GM21576 (cell line): Measurements from ENCODE around the gene RHOT2.

Experiments
- ATAC-seq: cut with Tn5 transposase; IDR thresholded peaks from one replicate; pipeline ENCODE4 v1.9.1; 2021; ENCODE audit warnings: mild to moderate bottlenecking, moderate library complexity; ENCODE audit not compliant: unreplicated experiment

RHOT2 gene

DNA sequence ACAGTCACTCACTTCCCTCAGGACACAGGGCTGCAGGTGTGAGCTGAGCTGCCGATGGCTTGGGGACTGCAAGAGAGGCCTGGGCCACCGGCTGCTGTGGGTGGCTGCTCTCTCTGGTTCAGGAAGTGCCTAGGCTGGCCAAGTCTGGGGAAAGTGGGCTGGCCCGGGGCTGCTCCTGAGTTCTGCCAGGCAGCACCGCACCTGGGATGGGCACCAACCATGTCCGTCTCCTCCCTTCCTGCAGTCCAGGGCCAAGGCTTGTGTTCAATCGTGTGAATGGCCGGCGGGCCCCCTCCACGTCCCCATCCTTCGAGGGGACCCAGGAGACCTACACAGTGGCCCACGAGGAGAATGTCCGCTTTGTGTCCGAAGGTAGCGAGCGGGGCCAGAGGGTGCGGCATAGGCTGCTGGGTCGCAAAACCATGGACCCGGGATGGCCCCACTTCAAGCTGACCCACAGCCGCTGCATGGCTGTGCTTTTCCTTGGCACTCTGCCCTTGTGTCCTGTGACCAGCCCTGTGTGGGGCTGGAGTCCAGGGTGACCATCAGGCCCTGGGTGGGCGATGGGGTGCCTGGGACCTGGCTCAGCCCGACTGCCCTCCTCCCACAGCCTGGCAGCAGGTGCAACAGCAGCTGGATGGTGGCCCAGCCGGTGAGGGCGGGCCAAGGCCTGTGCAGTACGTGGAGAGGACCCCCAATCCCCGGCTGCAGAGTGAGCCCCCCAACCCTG is 20.6 kb upstream of the RHOT2 start:
- ATAC-seq, result no peak

DNA sequence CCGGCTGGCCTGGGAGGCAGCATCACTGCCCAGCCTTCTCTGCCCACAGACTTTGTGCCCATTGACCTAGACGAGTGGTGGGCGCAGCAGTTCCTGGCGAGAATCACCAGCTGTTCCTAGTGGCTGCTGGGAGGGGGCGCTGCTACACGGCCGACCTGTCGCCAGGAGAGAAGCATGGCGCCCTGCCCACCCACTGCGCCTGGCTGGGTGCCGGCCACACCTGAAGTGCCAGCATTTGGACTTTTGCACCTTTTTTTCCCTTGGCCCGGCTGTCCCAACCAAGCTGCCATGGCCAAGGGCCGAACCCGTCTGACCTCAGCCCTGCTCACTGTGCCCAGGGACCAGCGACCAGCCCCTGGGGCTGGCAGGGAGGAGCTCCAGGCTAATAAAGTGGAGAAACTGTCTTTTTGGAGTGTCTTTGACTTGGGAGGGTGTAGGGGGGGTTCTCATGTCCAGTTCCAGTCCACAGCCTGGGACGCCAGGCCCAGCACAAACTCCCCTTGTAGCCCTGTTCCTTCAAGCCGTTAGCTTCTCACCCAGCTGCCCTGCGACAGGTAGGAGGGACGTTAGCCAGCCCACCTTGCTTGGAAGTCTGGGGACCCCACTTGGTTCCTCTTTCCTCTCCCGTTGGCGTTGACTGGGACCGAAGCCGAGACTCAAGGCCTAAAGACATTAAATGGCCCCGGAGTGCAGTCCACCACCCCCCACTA is 19.7 kb upstream of the RHOT2 start:
- no peak for ATAC-seq

GRCh38 chr16:648781-649589 is 18.9 kb upstream of the RHOT2 start, which contains the start of gene WDR90:
Gene WDR90, plus strand, starts transcription at chr16:649365. Its CDS starts 52 bp downstream, at chr16:649417.
- peak; percentile 64 for ATAC-seq

- no peak for ATAC-seq
Measured at GRCh38 chr16:649631-650030, 18.3 kb upstream of the RHOT2 start.

GRCh38 chr16:651844-652243 is 16.1 kb upstream of the RHOT2 start:
- no peak for ATAC-seq

DNA sequence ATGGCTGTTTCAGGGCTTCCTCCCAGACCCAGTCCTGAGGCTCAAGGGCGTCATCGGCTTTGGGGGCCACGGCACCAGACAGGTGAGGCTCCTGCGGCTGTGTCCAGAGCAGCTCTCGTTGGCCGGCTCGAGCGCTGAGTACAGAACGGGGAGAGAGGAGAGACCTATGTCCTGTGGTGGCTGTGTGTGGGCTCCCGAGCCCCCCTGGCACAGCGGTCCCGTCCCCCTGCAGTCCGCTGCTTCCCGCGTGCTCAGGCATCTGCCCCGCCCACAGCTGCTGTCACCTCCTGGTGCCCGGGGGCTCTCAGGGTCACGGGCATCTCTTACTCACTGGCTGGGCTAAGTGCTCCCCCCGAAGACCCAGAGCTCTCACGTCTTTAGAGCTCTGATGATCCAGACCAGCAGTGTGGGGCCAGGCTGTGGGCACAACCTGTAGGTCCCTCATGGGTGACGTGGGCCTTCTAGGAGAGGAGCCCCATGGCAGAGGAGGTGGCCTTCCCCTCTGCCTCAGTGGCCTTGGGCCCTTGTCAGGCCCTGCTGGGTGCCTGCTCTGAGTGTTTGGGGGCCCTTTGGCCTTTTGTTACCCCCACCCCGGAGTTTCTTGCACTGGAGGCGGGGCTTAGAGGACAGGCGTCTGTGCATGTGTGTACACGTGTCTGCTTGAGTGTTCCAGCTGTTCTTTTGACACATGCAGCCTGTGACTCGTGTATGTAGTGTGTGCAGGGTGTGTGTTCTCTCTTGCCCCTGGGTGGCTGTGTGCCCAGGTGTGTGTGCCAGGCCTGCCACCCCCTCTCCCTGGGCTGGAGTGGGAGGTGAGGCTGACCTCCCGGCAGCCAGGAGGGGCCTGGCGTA is 15.3 kb upstream of the RHOT2 start:
- ATAC-seq, result no peak

DNA sequence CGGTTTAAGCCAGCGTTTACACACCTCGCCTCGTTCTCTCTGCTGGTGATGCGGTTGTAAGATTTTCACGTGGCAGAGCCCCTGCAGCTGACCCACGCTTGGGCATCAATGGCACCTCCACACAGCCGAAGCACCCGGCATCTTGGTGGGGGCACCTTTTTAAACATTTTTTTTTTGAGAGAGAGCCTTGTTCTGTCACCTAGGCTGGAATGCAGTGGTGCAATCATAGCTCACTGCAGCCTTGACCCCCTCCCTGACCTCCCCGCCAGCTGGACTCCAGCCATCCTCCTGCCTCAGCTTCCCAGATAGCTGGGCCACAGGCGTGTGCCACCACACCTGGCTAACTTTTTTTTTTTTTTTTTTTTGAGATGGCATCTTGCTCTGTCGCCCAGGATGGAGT is 13.9 kb upstream of the RHOT2 start:
- no peak for ATAC-seq

GRCh38 chr16:657487-657886 is 10.4 kb upstream of the RHOT2 start:
- ATAC-seq, result no peak

DNA sequence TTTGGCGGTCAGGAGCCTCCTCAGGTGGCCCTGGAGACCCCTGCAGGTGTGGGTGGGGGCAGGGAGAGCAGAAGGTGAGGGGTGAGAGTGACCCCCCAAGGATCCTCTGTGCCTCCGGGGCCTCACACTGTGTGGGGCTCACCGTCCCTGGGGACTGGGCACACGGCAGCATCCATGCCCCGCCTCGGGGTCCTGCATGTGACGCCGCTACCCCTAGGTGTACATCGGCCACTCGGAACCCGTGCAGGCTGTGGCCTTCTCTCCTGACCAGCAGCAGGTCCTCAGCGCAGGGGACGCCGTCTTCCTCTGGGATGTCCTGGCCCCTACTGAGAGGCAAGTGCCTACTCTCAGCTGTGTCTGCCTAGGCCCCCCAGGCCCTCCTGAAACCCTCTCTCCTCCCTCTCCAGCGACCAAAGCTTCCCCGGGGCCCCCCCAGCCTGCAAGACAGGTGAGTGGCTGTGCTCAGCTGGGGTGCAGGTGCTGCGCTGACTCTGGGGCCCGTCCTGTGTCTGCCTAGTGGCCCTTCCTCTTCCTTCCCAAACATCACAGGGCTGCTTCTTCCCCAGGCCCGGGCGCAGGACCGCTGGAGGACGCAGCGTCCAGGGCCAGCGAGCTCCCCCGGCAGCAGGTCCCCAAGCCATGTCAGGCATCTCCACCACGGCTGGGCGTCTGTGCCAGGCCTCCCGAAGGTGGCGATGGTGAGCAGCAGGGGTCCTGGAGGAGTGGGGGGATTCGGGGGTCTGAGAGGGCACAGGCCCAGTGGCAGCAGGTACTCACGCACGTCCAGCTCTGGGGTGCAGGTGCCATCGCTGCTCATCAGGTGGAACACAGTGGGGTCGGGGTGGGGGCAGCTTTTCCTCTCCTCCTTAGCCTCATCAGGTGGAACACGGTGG is 9.0 kb upstream of the RHOT2 start:
- no peak for ATAC-seq

DNA sequence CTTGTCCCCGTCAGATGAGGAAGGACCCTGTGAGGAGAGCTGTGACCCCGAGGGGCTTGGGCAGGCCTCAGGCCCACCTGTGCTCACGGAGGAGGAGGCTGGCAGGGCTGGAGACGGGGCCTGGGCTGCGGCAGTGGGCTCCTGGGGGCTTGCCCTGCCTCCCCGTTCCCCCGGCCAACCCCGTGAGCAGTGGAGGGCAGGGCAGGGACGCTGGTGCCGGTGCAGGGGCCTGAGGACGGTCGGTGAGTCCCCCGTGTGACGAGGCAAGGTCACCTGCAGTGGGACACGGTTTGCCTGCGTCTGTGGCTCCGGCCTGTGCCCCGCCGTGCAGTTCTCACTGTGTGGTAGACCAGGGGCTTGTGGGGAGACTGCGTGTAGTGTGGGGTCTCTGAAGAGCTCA is 8.3 kb upstream of the RHOT2 start:
- ATAC-seq, result no peak

DNA sequence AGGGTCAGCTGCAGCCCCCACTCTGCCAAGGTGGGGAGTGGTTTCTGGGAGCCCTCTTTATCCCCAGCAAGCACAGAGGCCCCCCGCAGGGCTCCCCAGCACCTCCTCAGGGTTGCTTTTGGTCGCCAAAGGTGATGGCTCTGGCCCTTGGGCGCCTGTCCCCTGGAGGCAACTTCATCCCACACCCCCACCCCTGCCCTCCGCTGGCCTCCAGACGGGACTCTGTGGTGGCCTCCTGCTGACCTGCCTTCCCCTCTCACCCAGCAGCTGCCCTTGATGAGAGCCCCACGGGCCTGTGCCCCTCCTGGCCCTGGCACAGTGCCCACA is 7.8 kb upstream of the RHOT2 start:
- no peak for ATAC-seq

DNA sequence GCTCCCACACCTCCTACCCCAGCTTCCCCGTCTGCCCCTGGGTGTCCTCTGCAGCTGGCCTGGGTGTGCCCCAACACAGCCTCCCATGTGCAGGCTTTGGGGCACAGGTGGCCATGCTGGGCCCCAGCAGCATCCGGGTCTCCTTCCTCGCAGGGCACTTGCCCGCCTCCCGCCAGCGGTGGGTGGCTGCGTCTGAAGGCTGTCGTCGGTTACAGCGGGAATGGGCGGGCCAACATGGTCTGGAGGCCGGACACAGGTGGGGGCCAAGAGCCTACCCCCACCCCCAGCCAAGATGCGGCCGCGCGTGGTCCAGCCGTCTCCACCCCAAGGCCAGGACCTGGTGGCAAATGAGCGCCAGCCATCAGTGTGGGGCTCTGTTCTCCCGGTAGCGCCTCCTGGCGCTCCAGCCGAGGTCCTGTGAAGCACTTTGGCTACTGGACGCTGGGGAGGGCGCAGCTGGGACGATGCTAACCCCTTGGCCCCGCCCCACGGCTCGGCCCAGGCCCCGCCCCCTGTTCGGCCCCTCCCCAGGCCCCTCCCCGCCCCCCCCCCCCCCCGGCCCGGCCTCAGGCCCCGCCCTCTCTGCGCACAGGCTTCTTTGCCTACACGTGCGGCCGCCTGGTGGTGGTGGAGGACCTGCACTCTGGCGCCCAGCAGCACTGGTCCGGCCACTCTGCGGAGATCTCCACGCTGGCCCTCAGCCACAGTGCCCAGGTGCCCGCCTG is 7.3 kb upstream of the RHOT2 start:
- peak; percentile 42 for ATAC-seq

DNA sequence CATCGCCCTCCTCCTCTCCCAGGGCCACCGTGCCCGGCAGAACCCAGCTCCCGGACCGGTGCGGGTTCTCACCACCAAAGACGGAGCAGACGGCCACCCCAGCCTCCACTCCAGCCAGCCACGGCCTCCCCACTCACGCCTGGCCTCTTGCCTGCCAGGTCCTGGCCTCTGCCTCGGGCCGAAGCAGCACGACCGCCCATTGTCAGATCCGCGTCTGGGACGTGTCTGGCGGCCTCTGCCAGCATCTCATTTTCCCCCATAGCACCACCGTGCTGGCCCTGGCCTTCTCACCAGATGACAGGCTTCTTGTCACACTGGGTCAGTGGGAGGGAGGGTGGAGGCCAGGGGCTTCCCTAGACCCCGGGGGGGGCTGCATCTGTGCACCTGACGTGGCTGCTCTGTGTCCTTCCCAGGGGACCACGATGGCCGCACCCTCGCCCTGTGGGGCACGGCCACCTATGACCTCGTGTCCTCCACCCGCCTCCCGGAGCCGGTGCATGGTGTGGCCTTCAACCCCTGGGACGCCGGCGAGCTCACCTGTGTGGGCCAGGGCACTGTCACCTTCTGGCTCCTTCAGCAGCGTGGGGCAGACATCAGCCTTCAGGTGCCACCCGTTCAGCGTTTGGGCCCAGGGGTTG is 6.6 kb upstream of the RHOT2 start:
- ATAC-seq, result peak; percentile 9

GRCh38 chr16:662095-662494 is 5.8 kb upstream of the RHOT2 start:
- no peak for ATAC-seq

GRCh38 chr16:662597-662996 is 5.3 kb upstream of the RHOT2 start:
- no peak for ATAC-seq

DNA sequence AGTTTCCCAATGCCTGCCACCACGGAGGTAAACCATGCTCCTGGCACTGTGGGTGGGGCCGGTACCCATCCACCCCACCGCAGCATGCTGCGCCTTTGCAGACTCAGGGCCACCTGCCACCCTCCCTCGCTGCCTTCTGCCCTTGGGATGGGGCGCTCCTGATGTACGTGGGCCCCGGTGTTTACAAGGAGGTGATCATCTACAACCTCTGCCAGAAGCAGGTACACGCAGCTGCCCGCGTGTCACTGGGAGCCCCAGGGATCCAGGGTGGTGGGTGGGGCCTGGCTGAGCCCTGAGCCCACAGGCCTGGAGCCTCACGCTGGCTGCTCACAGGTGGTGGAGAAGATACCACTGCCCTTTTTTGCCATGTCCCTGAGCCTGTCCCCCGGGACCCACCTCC is 1.4 kb upstream of the RHOT2 start:
- no peak for ATAC-seq

GRCh38 chr16:667113-667779 is 686 bp upstream of the RHOT2 start:
- ATAC-seq, result no peak

GRCh38 chr16:668519-669171 is 713 bp downstream of the RHOT2 start:
- no peak for ATAC-seq
